BLaER1 (cell line): ENCODE results near the gene TMED7.

ENCODE experiments used
- H3K27ac ChIP-seq: shearing (Covaris generic); formaldehyde crosslinking; 2 replicates; pipeline ENCODE4 v1.8.1; 2022
- H3K27me3 ChIP-seq: shearing (Covaris generic); formaldehyde crosslinking; 2 replicates; pipeline ENCODE4 v1.8.1; 2022
- H3K36me3 ChIP-seq: shearing (Covaris generic); formaldehyde crosslinking; 2 replicates; pipeline ENCODE4 v1.8.1; 2022
- H3K4me1 ChIP-seq: shearing (Covaris generic); formaldehyde crosslinking; 2 replicates; pipeline ENCODE4 v1.8.1; 2022
- H3K4me2 ChIP-seq: shearing (Covaris generic); formaldehyde crosslinking; 2 replicates; pipeline ENCODE4 v1.8.1; 2022
- H3K4me3 ChIP-seq: shearing (Covaris generic); formaldehyde crosslinking; 2 replicates; pipeline ENCODE4 v1.8.1; 2022
- H3K9ac ChIP-seq: shearing (Covaris generic); formaldehyde crosslinking; 2 replicates; pipeline ENCODE4 v1.8.1; 2022
- H3K9me3 ChIP-seq: shearing (Covaris generic); formaldehyde crosslinking; 2 replicates; pipeline ENCODE4 v1.8.1; 2022
- H4K20me1 ChIP-seq: shearing (Covaris generic); formaldehyde crosslinking; 2 replicates; pipeline ENCODE4 v1.8.1; 2022
- Cebpa-rat ChIP-seq: shearing (Covaris generic); IDR thresholded peaks from 2 replicates; pipeline ENCODE4 v1.8.1; 2022

The TMED7 gene

GRCh38 chr5:115634343-115635132 lies 8.7 kb upstream of the TMED7 start:
- H3K9ac ChIP-seq: peak overlapping the region; percentile 54; the same call in 1 of the 2 replicates
- H3K9me3 ChIP-seq: no peaks in the 10 kb centered on the region
- no peaks in the 10 kb centered on the region; the same call in 1 of the 2 replicates for H3K27me3 ChIP-seq
- H4K20me1 ChIP-seq: no peaks in the 10 kb centered on the region
- H3K36me3 ChIP-seq: no peaks in the 10 kb centered on the region
- peaks cover 9% of the 10 kb centered on the region for H3K4me1 ChIP-seq
- no peak for TF ChIP-seq Cebpa-rat
- H3K4me3 ChIP-seq: peak overlapping the region; percentile 52
- H3K4me2 ChIP-seq: peak overlapping the region; percentile 83
- H3K27ac ChIP-seq: 0 out of 2 replicates have a peak overlapping the region, but pooled peaks have one; percentile 6

- no peaks in the 10 kb centered on the region; the same call in 1 of the 2 replicates for H3K27me3 ChIP-seq
- peaks cover 25% of the 10 kb centered on the region for H3K4me1 ChIP-seq
- no peak overlapping the region for H3K4me2 ChIP-seq
- H3K9ac ChIP-seq: no peak overlapping the region
- no peaks in the 10 kb centered on the region for H3K36me3 ChIP-seq
- H3K4me3 ChIP-seq: no peak overlapping the region
- H3K9me3 ChIP-seq: no peaks in the 10 kb centered on the region
- no peak for TF ChIP-seq Cebpa-rat
- H3K27ac ChIP-seq: no peak overlapping the region
- peaks cover 4% of the 10 kb centered on the region; the same call in 1 of the 2 replicates for H4K20me1 ChIP-seq
Measured at GRCh38 chr5:115629903-115630302, 4.1 kb upstream of the TMED7 start.

- Histone ChIP-seq H3K4me2 (peak overlapping the region; percentile 82), H3K4me3 (no peak overlapping the region; the same call in 1 of the 2 replicates), H3K9ac (no peak overlapping the region), H3K27ac (no peak overlapping the region), H3K9me3 (no peaks in the 10 kb centered on the region), H3K27me3 (no peaks in the 10 kb centered on the region; the same call in 1 of the 2 replicates), H3K4me1 (peaks cover 42% of the 10 kb centered on the region), H3K36me3 (peaks cover 12% of the 10 kb centered on the region), H4K20me1 (peaks cover 30% of the 10 kb centered on the region)
- no peak for TF ChIP-seq Cebpa-rat
Measured at GRCh38 chr5:115627295-115627865, 1.5 kb upstream of the TMED7 start.

DNA sequence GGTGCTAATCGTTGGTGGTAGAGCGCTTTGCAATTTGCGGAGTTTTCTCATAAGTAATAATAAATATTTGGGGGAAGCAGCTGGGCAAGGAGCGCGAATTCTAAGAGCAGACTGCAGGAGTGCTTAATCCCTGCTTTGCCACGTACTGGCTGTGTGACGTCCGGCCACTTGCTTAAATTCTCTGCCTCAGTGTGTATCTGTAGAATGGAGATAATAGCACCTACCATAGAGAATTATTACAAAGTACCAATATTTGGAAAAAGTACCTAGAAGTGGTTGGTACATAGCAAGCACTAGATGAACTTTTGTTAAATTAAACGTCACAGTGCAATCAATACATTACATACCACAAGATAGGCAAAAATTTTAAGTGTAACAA lies 598 bp upstream of the TMED7 start:
- Histone ChIP-seq H3K4me2 (peak overlapping the region; percentile 82), H3K27ac (peak overlapping the region; percentile 50), H3K27me3 (no peaks in the 10 kb centered on the region; the same call in 1 of the 2 replicates), H3K9me3 (no peaks in the 10 kb centered on the region), H4K20me1 (peaks cover 39% of the 10 kb centered on the region), H3K4me3 (peak overlapping the region; percentile 82), H3K4me1 (peaks cover 46% of the 10 kb centered on the region), H3K9ac (peak overlapping the region; percentile 91), H3K36me3 (peaks cover 19% of the 10 kb centered on the region)
- TF ChIP-seq Cebpa-rat: no peak

- H3K4me1 ChIP-seq: peaks cover 46% of the 10 kb centered on the region
- H4K20me1 ChIP-seq: peaks cover 51% of the 10 kb centered on the region
- H3K27ac ChIP-seq: peak overlapping the region; percentile 87
- H3K9me3 ChIP-seq: no peaks in the 10 kb centered on the region
- TF ChIP-seq Cebpa-rat: no peak
- peak overlapping the region; percentile 93 for H3K4me2 ChIP-seq
- H3K4me3 ChIP-seq: peak overlapping the region; percentile 82
- peak overlapping the region; percentile 91 for H3K9ac ChIP-seq
- peaks cover 31% of the 10 kb centered on the region for H3K36me3 ChIP-seq
- H3K27me3 ChIP-seq: no peaks in the 10 kb centered on the region; the same call in 1 of the 2 replicates
Measured at GRCh38 chr5:115624994-115625393, 842 bp downstream of the TMED7 start.

DNA sequence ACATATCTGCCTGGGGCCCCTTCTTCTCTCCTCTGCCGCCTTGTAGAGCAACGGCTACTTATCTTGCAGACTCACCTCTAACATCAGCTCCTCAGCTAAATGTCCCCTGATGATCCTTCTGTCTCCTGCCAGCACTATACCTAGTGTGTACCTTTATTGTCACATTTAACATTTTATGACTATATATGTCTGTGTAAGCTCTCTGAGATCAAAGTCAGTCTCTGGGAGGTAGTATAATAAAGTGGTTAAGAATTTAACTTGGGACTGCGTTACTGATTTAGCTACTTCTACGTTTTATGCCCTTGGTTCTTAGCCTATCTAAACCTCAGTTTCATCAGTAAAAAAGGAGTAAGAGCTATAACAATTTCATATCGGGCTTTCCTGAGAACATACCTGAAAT lies 2.2 kb downstream of the TMED7 start:
- no peak overlapping the region for H3K27ac ChIP-seq
- no peak for TF ChIP-seq Cebpa-rat
- H3K4me3 ChIP-seq: peak overlapping the region; percentile 82; the same call in 1 of the 2 replicates
- no peak overlapping the region for H3K9ac ChIP-seq
- peak overlapping the region; percentile 93 for H3K4me2 ChIP-seq
- peaks cover 51% of the 10 kb centered on the region for H4K20me1 ChIP-seq
- H3K27me3 ChIP-seq: no peaks in the 10 kb centered on the region
- H3K9me3 ChIP-seq: no peaks in the 10 kb centered on the region
- H3K36me3 ChIP-seq: peaks cover 44% of the 10 kb centered on the region
- H3K4me1 ChIP-seq: peaks cover 46% of the 10 kb centered on the region

- Histone ChIP-seq H3K27ac (no peak overlapping the region), H3K27me3 (no peaks in the 10 kb centered on the region), H3K4me1 (peaks cover 32% of the 10 kb centered on the region), H3K4me2 (no peak overlapping the region), H3K4me3 (no peak overlapping the region), H3K9me3 (no peaks in the 10 kb centered on the region), H3K36me3 (peaks cover 64% of the 10 kb centered on the region), H4K20me1 (peaks cover 56% of the 10 kb centered on the region), H3K9ac (no peak overlapping the region)
- TF ChIP-seq Cebpa-rat: no peak
Measured at GRCh38 chr5:115621365-115621900, 4.4 kb downstream of the TMED7 start.

GRCh38 chr5:115616892-115617291 lies 8.9 kb downstream of the TMED7 start:
- peaks cover 36% of the 10 kb centered on the region for H4K20me1 ChIP-seq
- no peaks in the 10 kb centered on the region for H3K9me3 ChIP-seq
- no peak overlapping the region for H3K9ac ChIP-seq
- peaks cover 85% of the 10 kb centered on the region for H3K36me3 ChIP-seq
- H3K4me1 ChIP-seq: no peaks in the 10 kb centered on the region
- no peaks in the 10 kb centered on the region for H3K27me3 ChIP-seq
- TF ChIP-seq Cebpa-rat: no peak
- no peak overlapping the region for H3K4me3 ChIP-seq
- no peak overlapping the region for H3K27ac ChIP-seq
- no peak overlapping the region for H3K4me2 ChIP-seq

DNA sequence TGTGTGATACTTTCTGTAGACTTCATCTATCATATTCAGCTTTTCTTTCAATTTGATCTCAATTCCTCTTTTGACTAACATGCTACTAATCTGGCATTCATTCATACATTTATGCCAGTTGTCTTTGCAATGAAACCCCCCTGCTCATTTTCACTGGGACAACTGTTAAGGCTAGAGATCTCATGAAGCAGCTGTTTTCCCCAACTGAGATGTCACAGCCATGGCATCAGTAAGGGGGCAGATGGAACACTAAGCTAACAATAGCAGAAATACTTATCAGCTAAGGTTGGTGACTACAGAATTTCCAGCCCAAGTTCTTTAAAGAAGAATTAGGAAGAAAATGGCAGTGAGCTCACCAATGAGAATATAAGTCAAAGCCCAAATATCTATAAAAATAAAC lies 9.4 kb downstream of the TMED7 start:
- Histone ChIP-seq H4K20me1 (peaks cover 31% of the 10 kb centered on the region), H3K4me1 (no peaks in the 10 kb centered on the region), H3K36me3 (peaks cover 87% of the 10 kb centered on the region), H3K4me3 (no peak overlapping the region), H3K9ac (no peak overlapping the region), H3K9me3 (no peaks in the 10 kb centered on the region), H3K27ac (no peak overlapping the region), H3K4me2 (no peak overlapping the region), H3K27me3 (no peaks in the 10 kb centered on the region)
- TF ChIP-seq Cebpa-rat: no peak

DNA sequence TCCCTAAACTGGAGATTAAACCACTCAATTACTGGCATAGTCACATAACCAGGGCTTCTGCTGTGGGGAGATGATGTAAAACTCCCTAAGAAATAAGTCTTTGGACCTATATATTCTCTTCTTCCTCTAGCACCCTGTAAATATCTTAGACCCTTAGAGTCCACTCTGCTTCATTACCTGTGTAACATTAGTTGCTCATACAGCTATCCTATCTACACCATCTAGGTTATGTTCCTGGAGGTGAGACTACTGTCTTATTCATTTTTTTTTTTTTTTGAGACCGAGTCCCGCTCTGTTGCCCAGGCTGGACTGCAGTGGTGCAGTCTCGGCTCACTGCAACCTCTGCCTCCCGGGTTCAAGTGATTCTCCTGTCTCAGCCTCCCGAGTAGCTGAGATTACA lies 14.0 kb downstream of the TMED7 start:
- no peak overlapping the region for H3K9ac ChIP-seq
- H3K36me3 ChIP-seq: peaks cover 47% of the 10 kb centered on the region
- no peaks in the 10 kb centered on the region for H3K9me3 ChIP-seq
- no peaks in the 10 kb centered on the region for H3K27me3 ChIP-seq
- no peaks in the 10 kb centered on the region for H3K4me1 ChIP-seq
- H3K4me2 ChIP-seq: no peak overlapping the region
- no peak overlapping the region for H3K4me3 ChIP-seq
- TF ChIP-seq Cebpa-rat: no peak
- peaks cover 25% of the 10 kb centered on the region; the same call in 1 of the 2 replicates for H4K20me1 ChIP-seq
- H3K27ac ChIP-seq: no peak overlapping the region
